Activated T-helper 1 cell treated with anti-CD3 and anti-CD28 coated beads, Interleukin-2, amount 50 U/mL, for 16 hours (primary cell): ENCODE measurements around the gene GATA6.

ENCODE experiments used
- DNase-seq, 2 donors: peaks; one replicate each; pipeline ENCODE4 v3.0.0-alpha.2; 2020; ENCODE audit warnings: low read depth in 1 of 2, low spot score in 1 of 2

The GATA6 gene

DNA sequence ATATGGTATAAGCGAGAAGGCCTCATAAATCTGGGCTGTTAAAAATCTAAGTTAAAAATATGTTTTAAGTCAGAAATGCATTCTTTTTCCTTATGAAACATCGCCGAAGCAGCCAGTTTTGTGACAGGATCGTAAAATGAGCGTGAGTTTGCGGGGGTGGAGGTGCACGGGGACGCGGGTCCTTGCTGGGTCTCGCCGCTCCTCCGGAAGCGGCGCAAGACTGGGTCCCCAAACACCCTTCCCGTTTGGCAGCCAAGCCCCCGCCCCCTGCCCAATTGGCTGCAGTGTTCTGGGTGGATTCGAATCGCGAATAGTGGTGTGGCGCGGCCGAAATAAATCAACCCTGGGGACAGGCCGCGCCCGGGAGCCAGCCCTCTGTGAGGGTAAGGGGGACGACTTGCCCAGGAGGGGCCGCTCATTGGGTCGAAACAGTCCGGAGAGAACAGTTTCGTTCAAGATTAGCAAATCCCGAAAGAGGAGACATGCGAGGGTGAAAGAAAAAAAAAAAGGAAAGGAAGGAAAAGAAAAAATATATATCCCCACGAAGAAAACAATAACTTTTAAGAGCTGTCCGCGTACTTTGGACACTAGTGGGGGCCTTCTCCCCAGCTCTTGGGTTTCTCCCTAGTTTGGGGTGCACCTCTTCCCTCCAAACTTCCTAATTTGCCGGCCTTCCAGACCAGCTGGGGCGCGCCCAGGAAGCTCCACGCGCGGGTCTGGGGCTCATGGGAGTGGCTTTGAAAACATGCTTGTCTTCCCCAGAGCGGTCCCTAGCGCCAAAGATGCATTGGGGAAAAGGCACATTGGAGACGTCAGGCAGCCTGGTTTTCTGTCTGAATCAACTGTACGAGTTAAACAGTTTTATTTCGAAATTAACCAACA, 3.1 kb upstream of the GATA6 start:
- DNase-seq = no peak

GRCh38 chr18:22167091-22167470, 2.3 kb upstream of the GATA6 start:
- DNase-seq = no peak

DNA sequence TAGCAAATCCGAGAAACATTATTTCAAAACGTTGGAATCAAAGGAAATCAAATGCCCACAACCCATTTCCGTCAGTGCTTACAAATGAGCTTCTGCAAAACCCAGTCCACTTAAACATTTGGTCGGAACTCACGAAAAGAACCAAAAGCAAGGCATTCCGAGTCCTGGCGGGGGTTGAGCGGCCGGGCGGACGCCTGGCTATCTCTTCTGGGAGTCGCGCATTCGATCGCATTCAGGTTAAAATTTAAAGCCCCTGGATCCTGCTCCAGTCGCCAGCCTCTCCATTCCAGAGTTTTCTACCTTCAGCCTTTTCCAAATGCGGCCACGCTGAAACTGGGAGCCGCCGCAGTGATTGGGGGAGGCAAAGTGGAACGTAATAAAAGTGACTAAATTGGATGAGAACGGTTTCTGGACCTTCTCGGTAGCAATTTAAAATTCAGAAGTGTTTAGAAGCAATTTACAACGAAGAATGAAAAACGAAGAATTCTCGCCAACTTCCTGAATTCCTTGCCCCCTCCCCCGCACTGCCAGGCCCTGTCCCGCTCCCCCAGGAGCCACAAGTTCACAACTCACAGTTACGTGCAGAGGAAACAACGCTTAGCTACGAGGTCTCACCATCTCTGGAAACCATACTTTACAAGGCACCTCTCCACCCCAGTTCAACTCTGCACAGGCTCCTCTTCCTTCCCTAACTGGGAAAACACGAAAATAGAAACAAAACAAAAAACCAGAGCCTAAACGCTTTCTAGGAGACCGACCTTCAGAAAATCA, 1.7 kb upstream of the GATA6 start:
- DNase-seq = no peak

DNA sequence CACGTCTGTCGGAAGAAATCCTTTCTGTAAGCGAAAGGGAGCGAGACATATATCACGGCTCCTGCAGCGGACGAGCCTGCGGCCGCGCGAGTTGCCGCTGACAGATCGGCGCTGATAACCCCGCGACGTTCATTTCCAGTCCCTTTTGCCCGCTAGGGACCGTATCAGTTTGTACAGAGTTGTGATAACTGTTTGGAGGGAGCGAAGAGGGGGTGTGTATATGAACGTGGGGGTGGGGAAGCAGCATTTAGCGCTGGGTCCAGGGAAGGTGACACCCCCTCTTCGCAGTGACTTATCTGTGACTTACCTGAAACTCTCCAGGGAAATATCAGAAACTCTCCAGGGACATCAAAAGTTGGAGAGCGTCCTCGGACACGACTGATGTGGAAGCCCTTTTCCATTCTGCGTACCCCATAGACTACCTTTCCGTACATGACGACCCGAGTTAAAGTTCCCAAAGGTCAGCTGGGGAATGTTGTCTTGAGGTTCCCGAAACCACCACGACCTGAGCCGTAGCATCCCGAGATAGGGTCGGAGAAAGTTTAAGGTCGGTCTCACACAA, 948 bp upstream of the GATA6 start:
- no peak for DNase-seq

GRCh38 chr18:22169889-22170420, 566 bp downstream of the GATA6 start:
- DNase-seq = no peak

GRCh38 chr18:22170421-22171257, 1.2 kb downstream of the GATA6 start:
- no peak for DNase-seq

DNA sequence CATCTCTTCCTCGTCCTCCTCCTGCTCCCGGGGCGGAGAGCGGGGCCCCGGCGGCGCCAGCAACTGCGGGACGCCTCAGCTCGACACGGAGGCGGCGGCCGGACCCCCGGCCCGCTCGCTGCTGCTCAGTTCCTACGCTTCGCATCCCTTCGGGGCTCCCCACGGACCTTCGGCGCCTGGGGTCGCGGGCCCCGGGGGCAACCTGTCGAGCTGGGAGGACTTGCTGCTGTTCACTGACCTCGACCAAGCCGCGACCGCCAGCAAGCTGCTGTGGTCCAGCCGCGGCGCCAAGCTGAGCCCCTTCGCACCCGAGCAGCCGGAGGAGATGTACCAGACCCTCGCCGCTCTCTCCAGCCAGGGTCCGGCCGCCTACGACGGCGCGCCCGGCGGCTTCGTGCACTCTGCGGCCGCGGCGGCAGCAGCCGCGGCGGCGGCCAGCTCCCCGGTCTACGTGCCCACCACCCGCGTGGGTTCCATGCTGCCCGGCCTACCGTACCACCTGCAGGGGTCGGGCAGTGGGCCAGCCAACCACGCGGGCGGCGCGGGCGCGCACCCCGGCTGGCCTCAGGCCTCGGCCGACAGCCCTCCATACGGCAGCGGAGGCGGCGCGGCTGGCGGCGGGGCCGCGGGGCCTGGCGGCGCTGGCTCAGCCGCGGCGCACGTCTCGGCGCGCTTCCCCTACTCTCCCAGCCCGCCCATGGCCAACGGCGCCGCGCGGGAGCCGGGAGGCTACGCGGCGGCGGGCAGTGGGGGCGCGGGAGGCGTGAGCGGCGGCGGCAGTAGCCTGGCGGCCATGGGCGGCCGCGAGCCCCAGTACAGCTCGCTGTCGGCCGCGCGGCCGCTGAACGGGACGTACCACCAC, 2.1 kb downstream of the GATA6 start:
- no peak for DNase-seq

GRCh38 chr18:22172120-22172582, 2.8 kb downstream of the GATA6 start:
- DNase-seq = no peak

- no peak for DNase-seq
Measured at GRCh38 chr18:22172594-22173049, 3.2 kb downstream of the GATA6 start.

- no peak for DNase-seq
Measured at GRCh38 chr18:22173221-22173927, 4.0 kb downstream of the GATA6 start.

DNA sequence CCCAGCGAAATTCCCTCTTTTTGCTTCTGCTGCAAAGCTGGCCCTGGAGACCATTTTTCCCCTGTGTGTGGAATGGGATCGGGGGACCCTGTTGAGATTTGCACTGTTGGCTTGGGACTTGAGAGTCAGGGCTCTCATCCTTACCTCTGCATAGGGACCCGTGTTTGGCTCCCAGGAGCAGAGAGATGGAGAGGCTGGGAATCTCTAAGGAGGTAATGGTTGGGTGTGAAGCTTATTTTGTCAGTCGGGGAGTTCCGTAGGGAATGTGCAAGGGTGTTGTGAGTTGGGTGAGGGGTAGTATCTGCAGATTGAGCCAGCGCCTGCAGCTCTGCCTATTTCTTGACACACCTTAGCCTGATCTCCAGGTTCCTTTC, 4.5 kb downstream of the GATA6 start:
- DNase-seq = no peak

DNA sequence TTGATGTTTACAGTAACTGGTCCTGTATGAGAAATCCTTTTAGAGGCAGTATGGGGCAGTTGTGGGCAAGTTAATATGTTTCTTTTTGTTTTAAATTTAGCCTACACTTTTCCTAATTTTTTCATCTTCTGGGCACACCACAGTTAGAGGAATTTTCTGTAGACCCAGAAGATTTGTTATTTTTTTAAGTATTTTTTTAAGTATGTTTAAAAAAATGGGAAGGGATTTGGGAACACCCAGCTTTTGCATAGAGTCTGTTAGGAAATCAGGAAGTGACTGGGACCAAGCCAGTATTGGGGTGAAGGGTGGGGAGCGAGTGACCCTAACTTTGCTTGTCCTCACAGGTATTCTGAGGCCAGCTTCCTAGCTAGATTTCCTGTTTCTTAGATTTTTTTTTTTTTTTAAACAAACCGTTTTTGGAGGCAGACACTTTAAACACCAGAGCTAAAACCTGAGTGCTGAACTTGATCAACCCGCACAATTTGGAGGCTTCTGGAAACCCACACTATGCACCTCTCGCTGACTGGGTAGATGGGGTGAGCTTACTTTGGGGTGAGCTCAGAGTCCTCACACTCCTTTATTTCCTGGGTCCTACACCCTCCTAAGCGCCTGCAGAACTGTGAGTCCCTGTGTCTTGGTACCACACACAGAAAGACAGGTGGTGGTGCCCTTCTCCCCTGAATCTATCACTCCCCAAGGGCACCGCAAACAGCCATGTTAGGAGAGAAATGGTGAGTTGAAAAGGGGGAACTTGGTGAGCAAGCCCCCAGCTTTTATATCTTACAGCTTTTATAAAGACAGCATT, 5.2 kb downstream of the GATA6 start:
- no peak for DNase-seq

DNA sequence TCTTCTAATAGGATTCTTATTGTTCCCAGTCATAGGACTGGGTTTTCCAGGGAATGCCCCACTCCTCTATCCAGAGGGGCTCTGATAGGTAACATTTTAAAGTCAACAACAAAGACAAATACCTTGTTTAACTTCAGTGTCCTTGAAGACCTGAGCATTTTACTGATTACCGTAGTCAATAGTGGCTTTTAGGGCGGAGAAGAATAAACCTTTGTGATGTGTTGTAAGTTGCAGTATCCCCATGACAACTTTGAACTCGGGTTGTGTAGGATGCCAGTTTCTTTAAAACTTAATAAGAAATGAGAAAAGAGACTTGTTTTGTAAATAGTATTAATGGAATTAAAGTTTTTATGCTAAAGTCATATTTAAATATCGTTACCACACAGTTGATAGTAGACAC, 6.0 kb downstream of the GATA6 start:
- no peak for DNase-seq

- DNase-seq = no peak
Measured at GRCh38 chr18:22176420-22177326, 7.3 kb downstream of the GATA6 start.

DNA sequence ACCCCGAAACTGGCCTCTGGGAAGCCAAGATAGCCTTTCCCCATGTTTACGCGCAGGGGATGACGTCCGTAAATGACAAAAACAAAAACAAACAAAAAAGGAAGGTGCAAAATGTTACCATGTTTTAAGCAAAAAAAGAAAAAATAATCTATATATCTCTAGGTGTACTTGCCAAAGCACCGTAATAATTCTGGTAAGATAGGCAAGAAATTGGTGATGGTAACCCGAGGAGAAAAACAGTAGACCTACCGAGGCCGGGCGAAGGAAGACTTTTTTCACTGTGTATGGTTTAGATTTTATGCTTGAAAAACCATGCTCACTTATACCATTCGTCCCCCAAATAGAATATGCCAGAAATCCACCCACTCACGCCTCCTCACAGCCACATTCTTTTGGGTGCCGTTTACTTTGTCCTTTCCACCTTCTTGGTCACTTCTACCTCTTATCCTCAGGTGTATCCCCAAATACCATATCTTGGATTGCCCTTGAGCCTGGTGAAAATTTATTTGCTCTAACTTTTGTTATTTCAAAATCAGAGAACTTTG, 8.0 kb downstream of the GATA6 start:
- no peak for DNase-seq

DNA sequence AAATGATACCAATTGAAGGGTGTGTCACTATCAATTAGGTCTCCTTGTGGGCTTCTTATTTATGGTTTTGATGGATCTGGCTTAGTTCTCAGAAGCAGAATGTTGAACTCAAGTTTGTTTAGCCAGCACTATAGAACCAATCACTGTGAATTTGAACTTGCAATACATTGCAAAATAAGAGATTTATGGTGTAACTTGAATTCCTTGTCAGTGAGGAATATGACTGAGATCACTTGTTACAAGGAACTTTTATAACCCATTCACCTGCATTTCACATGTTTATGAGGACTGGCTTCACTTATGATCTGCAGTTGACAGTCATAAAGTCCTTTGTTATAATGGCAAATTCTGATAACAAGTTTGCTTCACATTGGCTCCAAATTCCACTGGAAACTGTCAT, 9.8 kb downstream of the GATA6 start:
- DNase-seq = no peak

DNA sequence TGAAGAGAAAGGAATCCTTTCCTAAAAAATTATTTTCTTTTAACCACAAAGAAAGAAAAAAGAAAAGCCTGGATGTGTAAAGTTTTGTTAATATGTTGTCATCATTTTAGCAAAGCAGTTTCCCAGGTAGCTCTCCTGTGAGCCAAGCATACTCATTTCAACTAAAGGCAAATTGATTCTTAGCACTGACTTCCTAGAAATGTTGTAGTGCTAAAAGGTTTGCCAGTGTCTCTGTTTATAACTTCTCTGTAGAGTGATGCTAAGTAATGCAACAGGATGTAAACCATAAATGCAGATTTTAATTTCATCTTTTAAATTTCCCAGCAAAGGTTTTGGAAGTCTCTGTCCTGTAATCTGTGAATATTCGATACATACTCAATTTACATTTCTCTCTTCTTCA, 10.2 kb downstream of the GATA6 start:
- DNase-seq = no peak
